Left kidney (tissue), 2 donors: ENCODE measurements around the gene FNDC3B. TPM values are rescaled to one million over a fixed set of nuclear protein-coding genes. Genes with fewer than 3 reads are reported as not detected.

Experiments used
- DNase-seq: peaks from one replicate; pipeline ENCODE4 v3.0.0-alpha.2; 2013
- polyA plus RNA-seq: library from polyadenylated mRNA; unstranded; fragments of 120-200 nt; gene quantifications from one replicate; pipeline ENCODE4 v1.2.1, GENCODE V29; 2013; ENCODE audit not compliant: insufficient read length

The FNDC3B gene
- polyA plus RNA-seq, 1 donor = 62.2 TPM

DNA sequence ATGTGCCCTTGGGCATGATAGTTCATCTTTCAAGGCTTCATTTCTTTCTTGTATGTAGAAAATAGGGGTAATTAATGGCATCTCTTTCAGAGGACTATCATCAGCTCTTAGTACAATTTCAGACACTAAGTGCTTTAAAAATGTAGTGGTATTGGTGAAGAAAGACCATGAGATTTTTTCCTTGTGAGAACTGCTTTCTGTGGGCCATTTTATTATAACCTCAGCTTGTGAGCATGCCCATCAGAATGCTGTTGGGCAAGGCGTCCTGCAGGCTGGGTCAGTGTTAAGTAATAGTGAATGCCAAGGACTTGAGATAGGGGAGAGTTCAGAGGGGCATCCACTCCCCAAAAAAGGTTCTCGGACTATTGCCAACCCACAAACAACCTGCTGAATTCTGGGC lies 221.0 kb downstream of the FNDC3B start:
- no peak for DNase-seq

GRCh38 chr3:172261054-172261453 lies 221.7 kb downstream of the FNDC3B start:
- DNase-seq = no peak

- no peak for DNase-seq
These were observed 223.7 kb downstream of the FNDC3B start for GRCh38 chr3:172262991-172263608.

GRCh38 chr3:172263781-172264486 lies 224.6 kb downstream of the FNDC3B start:
- no peak for DNase-seq

GRCh38 chr3:172266103-172266502 lies 226.7 kb downstream of the FNDC3B start:
- no peak for DNase-seq

DNA sequence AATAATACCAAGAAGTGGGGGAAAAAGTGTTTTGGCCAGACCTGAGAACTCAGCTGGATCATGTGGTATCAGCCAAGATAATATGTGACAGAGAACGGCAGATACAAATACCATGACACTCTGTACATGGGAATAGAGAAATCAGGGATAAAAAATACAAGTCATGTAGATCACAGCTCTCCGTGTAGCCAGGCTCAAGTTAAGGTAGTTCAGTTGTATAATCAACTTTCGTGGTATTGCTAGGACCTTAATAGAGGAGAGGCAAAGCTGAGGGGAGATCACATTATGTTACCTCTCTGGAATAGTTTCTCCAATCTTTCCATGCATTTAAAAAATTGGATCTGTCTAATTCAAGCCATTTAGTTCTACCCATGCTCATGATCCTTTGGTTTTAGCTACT lies 229.0 kb downstream of the FNDC3B start:
- no peak for DNase-seq

DNA sequence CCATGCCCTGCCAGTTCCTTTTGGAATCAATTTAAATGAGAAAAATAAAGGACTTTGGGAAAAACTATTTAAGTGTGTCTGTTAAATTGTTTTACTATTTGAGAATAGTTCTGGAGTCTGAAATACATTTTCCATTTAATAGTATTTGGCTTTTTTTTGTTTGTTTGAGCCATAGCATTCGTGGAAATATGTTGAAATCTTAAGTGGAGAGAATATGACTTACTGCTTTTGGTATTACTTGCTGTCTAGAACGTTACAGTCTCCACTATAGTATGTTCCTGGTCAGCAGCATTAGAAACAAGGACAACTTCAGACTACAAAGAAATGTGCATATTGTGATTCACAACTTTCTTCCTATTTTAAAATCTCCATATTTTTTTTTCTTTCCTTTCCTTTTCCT lies 229.5 kb downstream of the FNDC3B start:
- DNase-seq = no peak

DNA sequence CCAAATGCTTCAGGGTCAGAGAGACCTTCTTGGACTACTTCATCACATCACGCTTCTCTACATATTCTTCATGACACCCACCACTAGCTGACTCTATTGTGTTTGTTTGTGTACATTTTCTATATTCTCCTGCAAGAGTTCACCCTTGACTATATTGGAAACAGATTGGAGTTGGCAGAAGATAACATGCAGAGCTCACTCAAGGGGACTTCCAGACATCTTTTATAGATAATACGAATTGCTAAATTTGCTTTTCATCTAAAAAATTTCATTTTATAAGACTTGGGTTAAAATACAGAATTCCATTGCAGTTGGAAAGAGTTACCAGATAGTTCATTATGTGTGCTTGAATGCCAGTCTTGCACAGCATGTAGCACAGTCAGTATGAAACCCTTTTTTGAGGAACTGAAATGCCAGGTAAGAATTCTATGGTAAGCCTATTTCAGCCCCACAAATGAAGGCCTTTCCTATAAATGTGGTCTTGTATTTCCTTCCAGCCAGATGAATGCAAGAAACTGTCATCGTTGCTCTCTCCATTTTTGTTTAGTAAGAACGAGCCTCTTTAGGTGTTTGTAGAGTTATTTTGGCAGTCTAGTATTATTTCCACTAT lies 231.3 kb downstream of the FNDC3B start:
- DNase-seq = no peak

- DNase-seq = no peak
These were observed 232.1 kb downstream of the FNDC3B start for GRCh38 chr3:172271386-172271976.

DNA sequence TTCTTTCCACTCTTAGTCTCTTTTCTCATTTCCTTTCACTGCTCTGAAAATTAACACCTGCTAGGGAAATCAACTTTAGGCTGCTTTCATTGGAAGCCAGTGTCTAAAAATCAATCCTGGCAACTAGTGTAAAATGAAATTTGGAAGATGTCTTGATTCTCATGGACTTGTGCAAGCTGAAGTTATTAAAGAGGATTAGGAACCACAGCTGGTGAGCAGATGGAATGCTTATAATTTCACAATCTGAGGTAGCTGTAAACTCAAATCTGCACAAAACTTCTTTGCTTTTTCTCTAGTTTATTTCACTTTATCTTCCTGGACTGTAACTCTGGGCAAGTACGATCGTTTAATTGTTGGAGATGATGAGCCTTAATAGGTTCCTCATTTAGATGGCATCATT lies 233.3 kb downstream of the FNDC3B start:
- no peak for DNase-seq

- DNase-seq = no peak
These were observed 234.0 kb downstream of the FNDC3B start for GRCh38 chr3:172273378-172273777.

DNA sequence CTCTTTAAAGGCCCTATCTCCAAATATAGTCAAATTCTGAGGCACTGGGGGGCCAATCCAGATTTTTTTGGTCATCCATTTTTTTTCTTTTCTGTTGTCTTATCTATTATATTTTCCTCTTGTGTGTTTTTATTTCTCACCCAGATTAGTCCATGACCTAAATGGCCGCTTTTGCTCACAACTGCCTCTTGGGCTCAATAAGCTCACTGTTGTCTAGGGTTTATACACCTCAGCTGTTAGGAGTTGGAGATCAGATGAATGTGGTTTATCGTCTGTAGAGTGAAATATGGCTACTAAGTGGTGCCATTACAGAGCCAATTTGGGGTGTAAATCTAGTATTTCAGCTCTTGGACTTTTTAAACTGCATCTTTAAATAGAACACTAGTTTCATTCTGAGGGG lies 235.5 kb downstream of the FNDC3B start:
- DNase-seq = no peak

DNA sequence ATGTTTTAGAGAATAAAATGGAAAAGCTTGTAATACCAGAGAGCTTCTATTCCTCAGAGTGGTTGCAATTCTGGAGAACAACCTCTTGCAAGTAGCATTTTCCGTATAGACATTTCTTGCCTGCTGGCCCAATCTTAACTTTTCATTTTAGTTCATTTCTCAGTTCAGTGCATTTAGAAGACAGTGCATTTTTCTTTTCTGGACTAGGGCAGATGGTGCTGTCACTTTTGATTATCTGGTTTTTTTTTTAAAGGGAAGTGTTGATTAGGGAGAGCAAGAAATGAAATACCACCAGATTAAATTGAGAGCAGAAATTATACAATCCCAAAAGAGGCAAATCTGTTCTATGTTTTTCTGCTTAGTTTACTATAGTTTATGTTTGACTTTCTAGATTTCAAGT lies 236.2 kb downstream of the FNDC3B start:
- DNase-seq = no peak

DNA sequence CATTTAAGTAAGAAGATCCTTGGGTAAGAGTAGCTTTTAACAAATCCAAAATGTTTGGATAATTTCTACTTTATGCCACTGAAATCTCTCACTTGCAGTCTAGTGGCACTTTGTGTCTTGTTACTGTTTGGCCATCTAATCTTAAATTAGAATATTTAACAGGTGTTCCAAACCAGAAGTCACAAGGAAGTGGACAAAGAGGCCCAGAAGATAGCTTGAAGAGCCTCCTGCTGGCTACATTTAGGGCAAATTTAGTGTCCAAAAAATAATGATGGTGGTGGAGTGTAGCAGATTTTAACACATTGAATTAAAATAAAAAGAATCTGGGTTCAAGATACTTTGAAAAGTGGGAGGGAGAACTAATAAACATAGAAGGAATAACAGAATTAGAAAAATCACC lies 236.7 kb downstream of the FNDC3B start:
- no peak for DNase-seq

- no peak for DNase-seq
These were observed 237.8 kb downstream of the FNDC3B start for GRCh38 chr3:172277151-172277652.

- DNase-seq = no peak
These were observed 239.8 kb downstream of the FNDC3B start for GRCh38 chr3:172279191-172279640.

- no peak for DNase-seq
These were observed 240.6 kb downstream of the FNDC3B start for GRCh38 chr3:172279974-172280373.

DNA sequence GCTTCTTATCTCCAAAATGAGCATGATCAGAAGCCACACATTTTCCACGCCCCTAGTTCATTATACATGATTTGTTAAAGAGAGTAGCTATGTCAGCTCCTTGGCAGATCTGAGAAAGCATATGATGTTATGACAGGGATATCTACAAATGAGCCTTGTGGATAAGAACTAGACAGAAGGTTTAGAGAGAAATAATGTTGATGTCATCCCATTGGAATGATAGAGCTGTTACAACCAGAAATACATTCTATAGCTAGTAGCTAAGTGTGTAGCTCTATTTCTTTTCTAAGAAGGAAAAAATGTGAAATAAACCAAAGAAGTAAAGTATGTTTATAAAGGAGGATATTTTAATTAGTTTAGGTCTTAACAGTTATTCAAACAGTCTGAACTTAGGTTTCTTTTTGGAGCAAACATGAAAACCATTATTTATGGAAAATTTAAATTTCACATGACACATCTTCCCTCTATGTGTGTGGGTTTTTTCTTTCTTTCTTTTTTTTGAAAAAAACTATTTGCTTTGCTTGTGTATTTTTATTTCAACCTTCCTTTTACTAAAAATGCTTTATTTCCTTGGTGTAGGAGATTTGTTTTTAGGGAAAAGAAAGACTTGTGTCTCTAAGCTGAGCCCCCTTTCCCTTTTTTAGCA lies 241.2 kb downstream of the FNDC3B start:
- no peak for DNase-seq

- DNase-seq = no peak
These were observed 242.5 kb downstream of the FNDC3B start for GRCh38 chr3:172281884-172282283.

DNA sequence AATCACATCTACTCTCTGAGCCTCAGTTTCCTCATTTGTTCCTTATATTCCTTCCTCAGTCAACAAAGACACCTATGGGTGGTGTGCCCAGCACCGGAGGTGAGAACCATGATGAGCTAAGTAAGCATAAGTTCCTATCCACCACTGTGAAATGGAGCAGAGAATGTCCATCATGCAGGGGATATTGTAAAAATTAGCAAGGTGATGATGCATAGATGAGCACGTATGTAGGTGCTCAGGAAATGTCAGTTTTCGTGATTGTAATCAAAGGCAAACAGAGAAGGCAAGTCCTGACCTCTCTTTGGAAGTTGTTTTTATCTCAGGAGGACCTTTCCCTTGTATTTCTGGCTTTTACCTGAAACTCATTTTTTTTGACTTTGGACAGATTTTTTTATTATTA lies 243.5 kb downstream of the FNDC3B start:
- no peak for DNase-seq

DNA sequence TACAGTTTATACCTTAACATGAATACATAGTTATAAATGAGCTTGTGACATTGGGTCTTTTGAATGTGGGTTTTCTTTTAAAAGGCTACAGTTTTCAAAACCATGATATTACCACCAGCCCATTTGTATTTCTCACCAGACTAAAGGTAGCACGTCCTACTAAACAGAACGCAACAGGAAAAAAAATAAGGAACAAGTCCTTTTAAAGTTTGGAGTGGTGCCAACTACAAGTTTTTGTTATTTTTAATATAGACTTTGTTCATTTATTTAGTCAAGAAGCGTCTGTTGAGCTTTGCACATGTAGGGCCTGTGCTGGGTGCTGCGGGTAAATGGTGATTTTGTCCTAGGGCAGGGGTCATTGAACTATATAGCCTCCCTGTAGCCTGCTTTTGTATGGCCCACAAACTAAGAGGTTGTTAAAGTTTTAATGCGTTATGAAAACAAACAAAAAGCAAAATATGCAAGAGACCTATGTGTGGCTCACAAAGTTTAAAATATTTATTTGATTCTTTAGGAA lies 244.5 kb downstream of the FNDC3B start:
- DNase-seq = no peak

DNA sequence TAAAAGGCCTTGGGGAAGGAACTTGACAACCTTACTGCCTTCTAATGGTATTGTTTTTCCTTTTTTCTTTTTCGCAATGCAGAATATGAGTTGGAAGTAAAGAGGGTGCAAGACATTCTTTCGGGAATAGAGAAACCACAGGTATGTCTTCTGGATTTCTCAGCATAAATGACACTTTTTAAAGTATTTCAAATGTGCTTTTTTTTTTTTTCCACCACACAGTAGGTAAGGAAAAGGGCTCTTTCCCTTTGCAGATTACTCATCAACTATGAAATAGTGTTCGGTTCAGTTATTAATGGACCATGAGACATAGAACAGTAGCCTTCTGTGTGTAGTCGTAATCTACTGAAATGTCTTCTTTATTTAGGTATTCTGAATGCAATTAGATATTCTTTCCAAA lies 246.5 kb downstream of the FNDC3B start:
- no peak for DNase-seq
